T-helper 9 cell (primary cell): ENCODE data around the gene ACTG1.

Source experiments
- DNase-seq: peaks from one replicate; pipeline ENCODE4 v3.0.0-alpha.2; 2020

The ACTG1 gene

DNA sequence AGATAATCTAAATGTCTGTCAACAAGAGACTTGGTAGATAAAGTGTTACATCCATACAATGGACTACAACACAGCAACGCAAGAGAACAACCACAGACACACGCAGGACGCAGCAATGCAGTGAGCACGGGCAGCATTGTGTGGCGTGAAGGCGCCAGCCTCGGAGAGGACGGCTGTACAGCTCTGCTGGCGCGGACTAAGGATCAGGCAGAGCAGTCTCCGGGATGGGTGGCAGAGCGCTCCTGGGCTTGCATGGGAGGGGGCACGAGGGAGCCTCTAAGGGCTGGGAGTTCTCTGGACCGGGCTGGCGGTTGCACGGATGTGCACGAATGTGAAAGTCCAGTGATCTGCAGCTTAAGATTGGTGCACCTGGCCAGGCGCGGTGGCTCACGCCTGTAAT lies 34.5 kb downstream of the ACTG1 start:
- no peak for DNase-seq

DNA sequence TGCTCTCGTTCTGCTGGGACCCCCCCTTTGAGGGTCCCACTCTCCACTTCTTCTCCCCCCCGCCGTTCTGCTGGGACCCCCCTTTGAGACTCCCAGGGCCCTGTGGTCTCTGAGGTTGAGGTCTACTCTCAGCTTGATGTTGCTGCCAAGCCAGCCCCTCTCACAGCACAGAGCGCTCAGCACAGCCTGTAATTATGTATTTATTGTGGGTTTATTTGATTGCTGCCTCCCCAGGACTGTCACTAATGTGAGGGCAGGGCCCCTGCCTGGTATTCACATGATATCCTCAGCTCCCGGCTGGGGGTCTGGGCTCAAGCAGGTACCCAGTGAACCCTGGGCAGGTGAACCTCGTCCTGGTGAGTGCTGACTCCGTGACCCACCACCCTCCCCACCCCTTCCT lies 35.4 kb downstream of the ACTG1 start:
- DNase-seq: no peak

DNA sequence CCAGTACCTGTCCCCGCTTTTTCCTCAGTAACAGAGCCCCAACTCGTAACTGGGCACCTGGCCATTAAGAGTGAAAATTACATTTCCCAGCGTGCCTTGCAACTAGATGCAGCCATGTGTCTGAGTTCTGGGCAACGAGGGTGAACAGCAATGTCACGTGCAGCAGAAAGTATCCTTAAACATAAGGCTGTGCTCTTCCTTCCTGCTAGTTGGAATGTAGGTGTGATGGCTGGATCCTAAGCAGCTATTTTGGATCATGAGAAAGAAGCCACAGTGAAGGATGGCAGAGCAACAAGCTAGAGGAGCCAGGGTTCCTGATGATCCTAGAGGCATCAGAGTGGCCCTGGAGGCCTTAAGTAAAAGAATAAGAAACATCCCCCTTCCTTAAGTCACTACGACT lies 36.0 kb downstream of the ACTG1 start:
- no peak for DNase-seq

DNA sequence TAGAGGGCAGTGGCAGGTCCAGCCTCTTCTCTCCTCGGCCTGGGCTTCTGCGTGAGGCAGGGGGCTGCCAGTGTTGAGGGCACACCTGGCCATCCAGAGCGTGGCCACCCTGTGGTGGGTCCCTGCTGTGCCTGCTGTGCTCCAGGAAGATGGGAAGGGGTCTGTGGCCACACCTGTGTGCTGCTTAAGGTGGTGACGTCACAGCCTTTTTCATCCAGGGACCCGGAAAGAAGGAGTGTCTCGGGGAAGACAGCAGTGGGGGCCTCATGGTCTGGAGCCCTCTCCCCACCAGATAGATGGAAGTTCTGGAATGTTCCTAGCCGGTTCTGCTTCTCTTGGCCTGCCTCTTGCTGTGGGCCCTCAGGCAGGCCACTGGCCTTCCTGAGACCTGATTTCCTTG lies 36.5 kb downstream of the ACTG1 start:
- no peak for DNase-seq

DNA sequence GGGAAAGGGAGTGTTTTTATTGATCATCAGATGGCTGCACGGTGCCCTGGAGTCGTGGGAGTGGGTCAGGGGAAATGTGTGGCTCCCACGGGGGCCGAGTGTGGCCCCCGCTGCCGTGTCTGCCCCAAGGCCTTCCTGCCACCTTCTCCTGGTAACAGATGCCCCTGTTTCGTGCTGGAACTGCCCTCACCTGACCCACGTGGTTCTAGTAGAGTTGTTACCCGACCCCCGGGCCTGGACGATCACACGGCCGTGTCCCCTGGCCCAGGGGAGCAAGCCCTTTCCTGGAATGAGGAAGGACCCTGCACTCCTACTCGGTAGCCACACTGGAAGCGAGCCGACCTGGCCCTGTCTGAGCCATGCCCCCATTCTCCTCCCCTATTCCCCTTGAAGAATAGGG lies 37.6 kb downstream of the ACTG1 start:
- DNase-seq: no peak

DNA sequence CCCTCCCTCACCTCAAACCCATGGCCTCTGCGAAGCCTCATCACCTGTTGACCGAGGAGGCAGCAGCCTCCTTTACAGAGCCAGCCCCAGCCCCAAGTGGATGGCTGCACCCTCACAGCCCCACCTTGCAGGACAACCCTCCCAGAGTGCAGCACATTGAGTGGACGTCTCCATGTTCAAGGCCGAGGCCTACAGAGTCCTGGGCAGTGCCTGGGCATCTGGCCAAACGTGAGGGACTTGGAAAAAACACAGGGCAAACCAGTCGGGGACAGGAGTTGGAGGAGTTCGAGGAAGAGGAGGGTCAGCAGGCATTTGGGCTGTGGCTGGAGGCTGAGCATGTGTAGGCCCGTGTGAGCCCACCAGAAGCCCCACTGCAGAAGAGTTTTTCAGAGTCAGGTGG lies 39.6 kb downstream of the ACTG1 start:
- DNase-seq: no peak

DNA sequence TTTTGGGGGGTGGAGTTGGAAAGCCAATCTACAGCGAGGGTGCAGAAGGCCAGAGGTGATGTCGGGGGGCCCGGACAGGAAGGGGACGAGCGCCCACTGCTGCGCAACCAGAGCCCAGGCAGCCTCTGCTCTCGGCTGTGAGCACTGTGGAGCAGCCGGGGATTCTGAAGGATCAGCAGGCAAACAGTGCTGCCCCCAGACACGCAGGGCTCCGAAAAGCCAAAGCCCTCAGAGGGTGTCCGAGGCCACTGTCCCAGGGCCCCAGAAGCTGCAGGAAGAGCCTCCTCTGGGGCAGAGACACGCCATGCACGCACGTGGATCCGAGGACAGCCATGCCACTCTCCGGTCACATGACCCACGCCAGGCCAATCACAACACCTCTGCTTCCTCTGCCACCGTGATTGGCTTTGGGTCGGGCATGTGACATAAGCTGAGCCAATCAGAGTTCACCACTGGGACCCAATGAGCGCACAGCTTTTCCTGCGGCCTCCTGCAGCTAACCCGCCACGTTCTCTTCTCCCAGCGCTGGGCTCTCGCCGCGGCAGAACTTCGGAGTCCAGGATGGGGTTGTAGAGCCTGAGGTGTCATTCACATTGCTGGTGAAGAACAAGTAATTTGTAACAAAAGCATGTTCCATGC lies 40.7 kb downstream of the ACTG1 start:
- DNase-seq: no peak

DNA sequence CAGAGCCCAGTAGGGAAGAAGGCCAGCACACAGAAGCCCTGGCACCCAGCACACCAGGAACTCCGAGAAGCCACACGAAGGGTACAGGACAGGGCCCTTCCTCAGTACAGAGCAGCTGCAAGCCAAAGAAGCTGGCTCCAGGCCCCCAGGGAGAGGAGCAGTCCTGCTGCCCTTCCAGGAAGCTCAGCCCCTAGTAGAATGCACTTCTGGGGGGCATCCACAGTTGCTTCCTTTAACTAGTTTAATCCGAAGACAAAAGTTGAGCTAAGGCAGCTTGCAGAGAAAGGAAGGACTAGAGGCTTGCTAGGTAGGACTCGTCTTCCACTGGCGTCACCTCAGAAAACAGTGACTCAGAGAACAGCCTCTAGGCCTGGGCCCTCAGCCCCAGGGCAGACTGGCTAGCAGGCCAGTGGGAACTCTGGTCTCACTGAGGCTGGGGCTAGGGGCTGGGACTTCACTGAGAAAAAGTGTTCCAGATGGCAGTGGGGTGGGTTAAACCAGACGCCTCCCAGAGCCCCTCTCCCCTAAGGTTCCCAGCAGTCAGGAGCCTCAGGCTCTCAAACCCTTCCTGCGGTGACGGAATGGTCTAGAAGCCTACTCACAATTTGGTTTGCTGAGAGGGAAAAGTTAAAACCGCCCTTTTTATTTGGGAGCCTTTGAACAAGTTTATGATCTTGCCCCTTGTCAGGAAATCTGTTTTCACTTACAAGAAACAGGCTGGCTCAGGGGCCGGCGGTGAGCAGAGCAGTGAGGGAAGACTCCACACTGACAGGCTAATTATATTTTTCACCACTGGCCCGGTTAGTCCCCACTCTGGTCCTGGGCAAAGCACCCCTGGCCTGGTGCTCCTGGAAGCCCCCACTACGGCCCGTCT lies 41.4 kb downstream of the ACTG1 start:
- DNase-seq: no peak

DNA sequence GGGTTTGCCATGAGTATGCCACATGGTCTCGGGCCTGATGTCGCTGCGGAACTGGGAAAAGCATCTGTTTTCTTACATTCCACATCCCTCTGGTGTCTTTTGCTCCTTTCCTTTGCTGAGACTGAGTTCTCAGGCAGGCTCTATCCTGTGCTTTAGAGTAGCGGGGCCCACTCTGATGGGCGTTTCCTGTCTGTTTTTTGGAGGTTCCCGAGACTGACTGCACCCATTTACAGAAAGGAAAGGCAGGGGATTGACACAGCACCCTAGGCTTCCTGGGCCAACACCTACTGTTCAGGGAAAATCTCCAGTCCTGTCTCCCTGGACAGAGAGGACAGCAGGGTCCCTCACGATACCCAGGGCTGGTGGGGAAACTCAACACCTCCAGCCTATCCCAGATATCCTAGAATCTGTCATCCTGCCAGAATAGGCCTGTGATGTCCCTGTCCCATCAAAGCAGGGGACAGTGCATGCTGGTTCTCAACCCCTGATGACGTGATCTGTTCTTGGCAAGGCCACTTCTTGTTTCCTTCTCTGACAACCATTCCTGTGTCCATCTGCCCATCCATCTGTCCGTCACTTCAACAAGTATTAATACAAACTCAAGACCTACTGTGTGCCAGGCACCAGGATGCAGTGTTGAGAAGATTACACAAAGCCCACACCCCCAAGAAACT lies 42.2 kb downstream of the ACTG1 start:
- no peak for DNase-seq

DNA sequence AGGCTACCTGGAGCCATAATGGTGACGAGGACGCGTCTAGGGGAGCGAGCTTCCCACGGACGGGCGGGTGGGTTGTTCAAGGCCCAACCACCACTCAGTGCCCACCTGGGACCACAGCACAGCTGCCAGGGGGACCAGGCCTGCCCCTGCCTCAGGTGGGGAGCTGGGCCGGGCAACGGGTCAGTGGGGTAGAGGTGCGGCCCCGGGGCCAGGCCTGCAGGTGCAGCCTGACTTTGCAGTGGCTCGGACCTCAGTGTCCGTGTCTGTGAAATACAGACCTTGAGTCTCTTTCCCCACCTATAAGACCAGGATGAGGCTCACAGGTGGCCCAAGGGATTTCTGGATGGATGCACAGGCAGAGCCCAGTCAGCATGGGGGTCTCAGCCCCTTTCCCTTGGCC lies 43.3 kb downstream of the ACTG1 start:
- DNase-seq: no peak

DNA sequence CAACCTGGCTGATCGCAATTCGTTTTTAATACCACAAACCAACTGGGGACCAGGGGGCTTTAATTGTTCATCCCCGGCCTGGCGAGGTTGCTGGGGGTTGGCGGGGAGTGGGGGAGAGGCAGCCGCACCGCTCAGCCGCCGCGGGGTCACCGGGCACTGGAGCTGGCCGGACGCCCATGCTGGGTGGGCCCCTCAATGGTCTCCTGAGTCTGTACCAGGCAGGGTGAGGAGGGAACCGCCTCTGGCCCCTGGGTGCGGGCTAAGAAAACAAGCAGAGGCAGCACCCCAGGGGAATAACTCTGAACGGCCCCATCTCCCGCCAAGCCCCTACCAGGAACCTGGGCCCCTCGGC lies 43.9 kb downstream of the ACTG1 start:
- no peak for DNase-seq

DNA sequence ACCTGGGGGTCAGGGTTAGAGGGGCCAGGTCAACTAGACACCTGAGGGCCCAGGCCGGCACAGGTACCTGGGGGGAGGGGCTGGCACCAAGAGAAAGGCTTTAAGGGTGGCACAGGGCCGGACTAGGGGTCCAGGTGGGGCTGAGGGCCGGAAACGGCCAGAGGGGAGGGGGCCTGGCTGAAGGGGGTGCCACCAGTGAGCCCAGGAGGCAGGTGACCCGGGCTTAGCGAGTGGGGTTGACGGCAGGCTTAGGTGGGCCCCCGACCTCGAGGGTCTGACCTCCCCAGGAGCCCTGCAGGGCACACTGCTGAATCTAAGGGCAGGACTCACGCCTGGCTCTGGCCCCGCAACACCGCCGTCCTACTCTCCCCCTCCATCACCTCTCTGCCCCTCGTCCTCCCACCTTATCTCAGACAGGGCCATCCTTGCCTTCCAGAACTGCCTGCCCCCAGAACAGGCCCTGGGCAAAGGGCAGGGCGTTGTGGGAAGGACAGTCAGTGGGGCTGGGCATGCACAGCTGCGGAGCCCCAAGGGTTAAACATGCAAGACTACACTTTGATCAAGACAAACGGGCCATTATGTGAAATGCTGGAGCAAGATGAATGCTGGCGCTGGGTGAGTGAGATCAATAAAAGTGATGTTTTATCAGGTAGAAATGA lies 44.4 kb downstream of the ACTG1 start:
- no peak for DNase-seq

DNA sequence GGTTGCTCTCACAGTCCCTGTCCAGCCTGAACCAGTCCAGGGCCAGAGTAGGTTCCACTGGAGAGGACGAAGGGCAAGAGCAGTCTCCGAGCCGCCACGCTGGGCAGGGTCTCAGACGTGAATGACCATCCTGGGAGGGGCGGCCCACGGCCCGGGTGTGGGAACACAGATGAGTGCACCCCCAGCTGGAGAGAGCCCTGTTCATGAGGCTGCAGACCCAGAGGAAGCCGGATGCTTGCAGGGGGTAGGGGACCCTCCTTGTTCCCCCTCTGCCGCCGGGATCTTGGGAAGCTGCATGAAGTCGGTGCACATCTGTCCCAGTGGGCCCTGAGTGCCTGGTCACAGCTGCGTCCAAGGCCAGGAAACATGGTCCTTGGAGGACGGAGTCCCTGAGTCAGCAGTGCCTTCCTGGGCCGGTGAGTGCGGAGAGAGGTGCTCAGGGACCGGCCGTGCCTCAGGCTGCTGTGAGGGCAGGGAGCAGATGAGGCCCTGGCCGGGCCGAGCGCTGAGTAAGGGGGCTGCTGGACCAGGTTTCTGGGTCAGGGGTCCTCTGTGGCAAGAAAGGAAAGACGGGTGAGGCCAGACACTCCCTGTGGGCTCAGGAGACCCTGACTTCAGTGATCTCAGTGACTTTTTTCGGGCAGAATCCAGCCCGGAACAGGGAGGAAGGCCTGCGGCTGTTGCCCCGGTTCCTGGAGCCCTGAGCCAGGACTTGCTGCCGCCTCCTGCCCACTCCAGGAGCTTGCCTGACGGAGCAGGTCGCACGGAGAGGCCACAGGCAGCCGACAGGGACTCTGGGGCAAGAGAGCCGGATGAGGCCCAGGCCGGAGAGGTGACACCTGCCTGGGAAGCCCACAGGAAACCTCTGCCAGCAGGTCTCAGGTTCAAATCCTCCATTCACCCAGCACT lies 45.8 kb downstream of the ACTG1 start:
- DNase-seq: no peak

DNA sequence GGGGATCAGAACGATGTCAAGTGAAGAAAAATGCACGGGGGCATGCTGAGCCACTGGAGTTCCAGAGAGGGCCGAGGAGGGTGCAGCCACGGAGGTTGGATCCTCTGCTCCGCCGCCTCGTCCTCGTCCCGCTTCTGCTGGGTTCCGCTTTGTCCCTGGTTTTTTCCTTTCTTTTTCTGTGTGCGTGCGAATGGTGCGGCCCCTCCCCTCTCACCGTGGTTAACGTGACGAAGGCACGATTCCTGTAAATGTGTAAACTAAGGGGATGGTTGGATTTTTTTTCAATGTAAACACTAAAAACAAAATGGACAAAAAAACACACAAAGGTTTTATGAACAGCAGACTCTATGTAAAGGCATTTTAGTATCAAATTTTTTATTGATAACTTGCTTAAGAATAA lies 46.7 kb downstream of the ACTG1 start:
- DNase-seq: no peak

DNA sequence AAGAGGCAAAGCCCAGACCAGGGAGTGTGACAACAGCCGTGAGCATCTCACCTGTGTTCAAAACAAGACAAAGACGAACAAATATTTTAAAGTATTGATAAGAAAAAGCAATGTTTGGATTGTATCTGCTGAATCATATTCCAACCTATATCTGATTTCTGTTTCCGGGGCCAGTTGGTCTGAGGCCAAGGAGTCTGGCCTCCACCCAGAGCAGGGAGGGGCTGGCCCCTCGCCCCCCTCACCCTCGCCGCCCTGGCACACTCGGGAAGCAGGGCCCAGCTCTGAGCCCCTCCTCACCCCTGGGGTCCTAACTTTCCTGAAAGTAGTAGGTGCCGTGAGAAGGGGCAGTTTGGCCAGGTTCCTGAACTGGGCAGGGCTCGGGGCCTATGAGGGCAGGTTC lies 48.0 kb downstream of the ACTG1 start:
- DNase-seq: no peak

DNA sequence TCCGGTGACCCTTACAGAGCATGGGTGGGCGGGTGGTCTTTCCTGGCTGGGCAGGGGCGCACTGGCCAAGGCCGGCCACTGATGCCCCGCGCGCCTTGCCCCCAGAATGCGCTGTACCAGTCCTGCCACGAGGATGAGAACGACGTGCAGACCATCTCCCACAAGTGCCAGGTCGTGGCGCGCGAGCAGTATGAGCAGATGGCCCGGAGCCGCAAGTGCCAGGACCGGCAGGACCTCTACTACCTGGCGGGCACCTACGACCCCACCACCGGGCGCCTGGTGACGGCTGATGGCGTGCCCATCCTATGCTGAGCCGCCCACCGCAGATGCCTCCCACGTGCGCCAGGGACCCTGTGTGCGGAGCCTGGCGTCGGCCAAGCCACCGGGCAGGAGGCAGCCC lies 49.1 kb downstream of the ACTG1 start:
- no peak for DNase-seq

DNA sequence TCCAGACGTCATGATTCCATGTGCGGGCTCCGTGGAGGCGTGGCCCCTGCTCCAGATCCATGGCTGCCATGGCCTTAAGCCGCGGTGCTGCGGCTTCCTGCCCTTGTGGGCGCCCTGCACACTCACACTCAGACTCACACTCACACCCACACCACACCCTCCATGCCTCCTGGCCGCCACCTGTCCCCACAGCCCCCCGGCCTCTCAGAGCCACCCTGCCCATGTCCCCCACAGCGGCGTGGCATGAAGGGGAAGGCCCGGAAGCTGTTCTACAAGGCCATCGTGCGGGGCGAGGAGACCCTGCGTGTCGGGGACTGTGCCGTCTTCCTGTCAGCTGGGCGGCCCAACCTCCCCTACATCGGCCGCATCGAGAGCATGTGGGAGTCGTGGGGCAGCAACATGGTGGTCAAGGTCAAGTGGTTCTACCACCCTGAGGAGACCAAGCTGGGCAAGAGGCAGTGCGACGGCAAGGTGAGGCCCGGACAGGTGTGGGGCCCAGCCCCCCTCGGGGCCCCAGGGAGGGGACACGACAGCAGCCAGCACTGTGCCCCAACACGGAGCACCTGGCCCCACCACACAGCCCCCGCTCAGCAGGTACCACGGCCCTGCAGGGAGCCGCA lies 50.0 kb downstream of the ACTG1 start:
- no peak for DNase-seq

DNA sequence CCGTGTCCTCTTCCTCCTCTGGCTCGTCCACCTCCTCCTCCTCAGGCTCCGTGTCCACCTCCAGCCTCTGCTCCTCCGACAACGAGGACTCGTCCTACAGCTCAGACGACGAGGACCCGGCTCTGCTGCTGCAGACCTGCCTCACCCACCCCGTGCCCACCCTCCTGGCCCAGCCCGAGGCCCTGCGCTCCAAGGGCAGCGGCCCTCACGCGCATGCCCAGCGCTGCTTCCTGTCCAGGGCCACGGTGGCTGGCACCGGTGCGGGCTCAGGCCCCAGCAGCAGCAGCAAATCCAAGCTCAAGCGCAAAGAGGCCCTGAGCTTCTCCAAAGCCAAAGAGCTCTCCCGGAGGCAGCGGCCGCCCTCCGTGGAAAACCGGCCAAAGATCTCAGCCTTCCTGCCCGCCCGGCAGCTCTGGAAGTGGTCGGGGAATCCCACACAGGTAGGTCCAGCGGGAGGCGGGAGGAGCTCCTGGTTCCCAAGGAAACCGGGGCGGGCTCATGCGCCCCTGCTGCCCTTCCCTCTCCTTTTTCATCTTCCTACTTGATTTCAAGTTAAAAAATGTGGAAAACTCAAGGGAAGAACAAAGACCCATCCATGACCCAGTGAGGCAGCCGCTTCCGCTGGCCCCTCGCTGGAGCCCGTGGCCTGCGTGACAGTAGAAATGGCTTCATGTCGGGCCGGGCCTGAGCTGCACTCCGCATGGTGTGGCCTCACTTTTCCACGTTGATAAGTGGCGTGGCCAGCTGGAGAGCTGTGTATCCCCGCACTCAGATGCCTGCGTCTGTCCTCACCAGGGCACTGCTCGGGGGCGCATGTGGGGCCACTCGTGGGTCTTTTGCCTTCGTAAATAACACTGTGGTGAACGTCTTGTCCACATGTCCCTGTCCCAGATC lies 50.7 kb downstream of the ACTG1 start:
- no peak for DNase-seq

DNA sequence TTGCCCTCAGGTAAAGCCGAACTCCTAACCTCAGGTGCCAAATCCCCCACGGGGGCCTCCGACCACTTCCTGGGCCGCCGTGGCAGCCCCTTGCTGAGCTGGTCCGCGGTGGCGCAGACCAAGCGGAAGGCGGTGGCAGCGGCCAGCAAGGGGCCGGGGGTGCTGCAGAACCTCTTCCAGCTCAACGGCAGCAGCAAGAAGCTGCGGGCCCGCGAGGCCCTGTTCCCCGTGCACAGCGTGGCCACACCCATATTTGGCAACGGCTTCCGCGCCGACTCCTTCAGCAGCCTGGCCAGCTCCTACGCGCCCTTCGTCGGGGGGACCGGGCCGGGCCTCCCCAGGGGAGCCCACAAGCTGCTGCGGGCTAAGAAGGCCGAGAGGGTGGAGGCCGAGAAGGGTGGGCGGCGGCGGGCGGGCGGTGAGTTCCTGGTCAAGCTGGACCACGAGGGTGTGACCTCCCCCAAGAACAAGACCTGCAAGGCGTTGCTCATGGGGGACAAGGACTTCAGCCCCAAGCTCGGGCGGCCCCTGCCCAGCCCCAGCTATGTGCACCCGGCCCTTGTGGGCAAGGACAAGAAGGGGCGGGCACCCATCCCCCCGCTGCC lies 51.6 kb downstream of the ACTG1 start:
- DNase-seq: no peak
